Activated gamma-delta T cell (primary cell): Measurements from ENCODE around the gene F12.
"Not testable (repeated sequence)": the region's sequence is repeated elsewhere in the genome, so short reads cannot be mapped to it uniquely, and the experiment has no call there.

Experiments used
- DNase-seq: peaks from one replicate; lab custom pipeline; 2025; lab: John Stamatoyannopoulos, UW

Gene F12

GRCh38 chr5:177368869-177369644 is 40.3 kb downstream of the F12 start:
- no peak for DNase-seq

- no peak for DNase-seq
These were observed 41.1 kb downstream of the F12 start for GRCh38 chr5:177367981-177368868.

GRCh38 chr5:177367323-177367848 is 42.0 kb downstream of the F12 start:
- no peak for DNase-seq

- DNase-seq, result no peak
These were observed 42.6 kb downstream of the F12 start for GRCh38 chr5:177366528-177367322.

GRCh38 chr5:177365845-177366527 is 43.4 kb downstream of the F12 start:
- DNase-seq, result no peak

- no peak for DNase-seq
These were observed 45.0 kb downstream of the F12 start for GRCh38 chr5:177364159-177364962.

- no peak for DNase-seq
These were observed 45.8 kb downstream of the F12 start for GRCh38 chr5:177363565-177363964.

GRCh38 chr5:177362610-177363507 is 46.5 kb downstream of the F12 start:
- DNase-seq, result peak; percentile 54

- no peak for DNase-seq
These were observed 47.1 kb downstream of the F12 start for GRCh38 chr5:177362292-177362609.

GRCh38 chr5:177361418-177362291 is 47.7 kb downstream of the F12 start:
- no peak for DNase-seq

- not testable (repeated sequence) for DNase-seq
These were observed 48.6 kb downstream of the F12 start for GRCh38 chr5:177360740-177361139.

- DNase-seq, result no peak
These were observed 49.5 kb downstream of the F12 start for GRCh38 chr5:177359860-177360259.

GRCh38 chr5:177359451-177359851 is 49.9 kb downstream of the F12 start:
- DNase-seq, result no peak

- no peak for DNase-seq
These were observed 51.0 kb downstream of the F12 start for GRCh38 chr5:177358370-177358819.

- peak; percentile 39 for DNase-seq
These were observed 51.7 kb downstream of the F12 start, which contains the start of gene RGS14 for GRCh38 chr5:177357459-177358351. Gene RGS14, plus strand, starts transcription at chr5:177357924. Its CDS starts 101 bp downstream, at chr5:177358025.

- DNase-seq, result no peak
These were observed 52.3 kb downstream of the F12 start for GRCh38 chr5:177357146-177357458.

- no peak for DNase-seq
These were observed 52.6 kb downstream of the F12 start for GRCh38 chr5:177356746-177357145.

GRCh38 chr5:177355868-177356168 is 53.5 kb downstream of the F12 start:
- DNase-seq, result no peak
